Peyer's patch (tissue), 4 donors: ENCODE measurements around the gene COPZ1. TPM values are rescaled to one million over a fixed set of nuclear protein-coding genes. Genes with fewer than 3 reads are reported as not detected.
A peak's percentile ranks its signal among the peaks of the same experiment; 100 is the strongest.

Experiments used
- DNase-seq, 3 donors: peaks; one replicate each; pipeline ENCODE4 v3.0.0-alpha.2; 2017 to 2019
- H3K27ac ChIP-seq, 4 donors: fragments of 200-600 bp; sonication (generic); one replicate each; pipeline ENCODE4 v1.5.1; 2016 to 2019
- H3K27me3 ChIP-seq, 2 donors: fragments of 200-600 bp; sonication (generic); one replicate each; pipeline ENCODE4 v1.5.1; 2019
- H3K36me3 ChIP-seq, 3 donors: fragments of 200-600 bp; sonication (generic); one replicate each; pipeline ENCODE4 v1.5.1; 2016 to 2019
- H3K4me1 ChIP-seq, 4 donors: fragments of 200-600 bp; sonication (generic); one replicate each; pipeline ENCODE4 v1.5.1; 2016 to 2019
- H3K4me3 ChIP-seq, 4 donors: fragments of 200-600 bp; sonication (generic); 1 replicate in 3 of 4; 2 replicates in 1 of 4; pipeline ENCODE4 v1.5.1; 2016 to 2019; ENCODE audit warnings: mild to moderate bottlenecking in 1 of 4
- H3K9me3 ChIP-seq, 4 donors: fragments of 200-600 bp; sonication (generic); one replicate each; pipeline ENCODE4 v1.5.1; 2016 to 2019; ENCODE audit warnings: mild to moderate bottlenecking in 1 of 4
- POLR2A ChIP-seq, 2 donors: fragments of 450-650 bp; IDR thresholded peaks; one replicate each; pipeline ENCODE4 v1.5.1; 2017; ENCODE audit warnings: antibody characterized with exemption in 2 of 2, mild to moderate bottlenecking in 2 of 2, moderate library complexity in 2 of 2
- total RNA-seq, 4 donors: library from RNA; depleted of rRNA; stranded (reverse); fragments of >200 nt; gene quantifications; one replicate each; pipeline ENCODE4 v1.1.0, GENCODE V29; 2016
- TF ChIP-seq, protein P1 (sequence below), 6 experiments: fragments of 450-650 bp in 4 of 6; fragments of 200-600 bp in 2 of 6; sonication (generic) in 1 of 6; IDR thresholded peaks; one replicate each; pipeline ENCODE4 v1.5.1; 2017 to 2019; ENCODE audit warnings: antibody characterized with exemption in 6 of 6, mild to moderate bottlenecking in 3 of 6, moderate library complexity in 1 of 6

The COPZ1 gene
- total RNA-seq, 4 donors from 2014 or later = 42.4 to 66.9 (median 54.2) TPM

- Histone ChIP-seq H3K27ac (no peak overlapping the region), H3K36me3 (no peaks in the 10 kb centered on the region), H3K4me3 (no peak overlapping the region), H3K27me3 (no peaks in the 10 kb centered on the region), H3K4me1 (peaks cover 0 to 10% (median 7%) of the 10 kb centered on the region in 4 donors), H3K9me3 (no peaks in the 10 kb centered on the region)
- no peak for DNase-seq
- no peak for TF ChIP-seq POLR2A (IDR thresholded peaks at IDR 0.05)
- TF ChIP-seq, protein P1, sequence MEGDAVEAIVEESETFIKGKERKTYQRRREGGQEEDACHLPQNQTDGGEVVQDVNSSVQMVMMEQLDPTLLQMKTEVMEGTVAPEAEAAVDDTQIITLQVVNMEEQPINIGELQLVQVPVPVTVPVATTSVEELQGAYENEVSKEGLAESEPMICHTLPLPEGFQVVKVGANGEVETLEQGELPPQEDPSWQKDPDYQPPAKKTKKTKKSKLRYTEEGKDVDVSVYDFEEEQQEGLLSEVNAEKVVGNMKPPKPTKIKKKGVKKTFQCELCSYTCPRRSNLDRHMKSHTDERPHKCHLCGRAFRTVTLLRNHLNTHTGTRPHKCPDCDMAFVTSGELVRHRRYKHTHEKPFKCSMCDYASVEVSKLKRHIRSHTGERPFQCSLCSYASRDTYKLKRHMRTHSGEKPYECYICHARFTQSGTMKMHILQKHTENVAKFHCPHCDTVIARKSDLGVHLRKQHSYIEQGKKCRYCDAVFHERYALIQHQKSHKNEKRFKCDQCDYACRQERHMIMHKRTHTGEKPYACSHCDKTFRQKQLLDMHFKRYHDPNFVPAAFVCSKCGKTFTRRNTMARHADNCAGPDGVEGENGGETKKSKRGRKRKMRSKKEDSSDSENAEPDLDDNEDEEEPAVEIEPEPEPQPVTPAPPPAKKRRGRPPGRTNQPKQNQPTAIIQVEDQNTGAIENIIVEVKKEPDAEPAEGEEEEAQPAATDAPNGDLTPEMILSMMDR (IDR thresholded peaks at IDR 0.05) = no peak
Observed at GRCh38 chr12:54299515-54300224, 25.3 kb upstream of the COPZ1 start.

DNA sequence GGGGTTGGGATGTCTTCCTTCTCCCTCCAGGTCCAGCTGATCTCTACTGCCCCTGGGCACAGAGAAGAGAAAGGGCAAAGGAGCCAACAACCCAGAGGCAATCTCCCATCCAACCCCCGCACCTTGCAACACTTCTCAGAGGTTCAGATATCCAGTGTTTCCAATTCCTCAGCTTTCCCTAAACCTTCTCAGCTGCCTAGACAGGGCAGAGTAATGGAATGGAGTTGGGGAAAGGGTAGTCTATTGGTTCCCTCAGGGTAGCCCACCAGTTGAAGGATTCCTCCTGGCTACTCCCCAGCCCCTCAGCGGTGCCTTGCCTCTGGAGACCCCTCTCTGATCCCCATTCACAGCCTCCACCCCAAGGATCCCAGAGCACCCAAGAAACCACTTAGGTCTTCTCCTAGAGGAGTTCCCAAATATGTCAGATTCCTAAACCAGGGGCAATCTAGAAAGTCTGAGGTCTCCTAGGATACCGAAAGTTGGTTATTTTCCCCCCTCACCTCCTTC lies 24.7 kb upstream of the COPZ1 start:
- H3K4me3 ChIP-seq = peak overlapping the region in 2 of 4 donors; percentile 20 to 23

GRCh38 chr12:54300732-54301427 lies 24.1 kb upstream of the COPZ1 start, which contains the start of gene NFE2:
Gene NFE2 (minus strand): TSS chr12:54301015. CDS start chr12:54295248, 5,767 bp downstream.
- peaks cover 0 to 10% (median 7%) of the 10 kb centered on the region in 4 donors for H3K4me1 ChIP-seq
- H3K36me3 ChIP-seq = no peaks in the 10 kb centered on the region
- no peaks in the 10 kb centered on the region for H3K27me3 ChIP-seq
- no peak for TF ChIP-seq POLR2A (IDR thresholded peaks at IDR 0.05)
- TF ChIP-seq, protein P1 (IDR thresholded peaks at IDR 0.05) = no peak
- H3K27ac ChIP-seq = no peak within 1 kb of the TSS
- H3K9me3 ChIP-seq = no peaks in the 10 kb centered on the region
- peak within 1 kb of the TSS in 2 of 4 donors; percentile 20 to 23 for H3K4me3 ChIP-seq
- peak in 2 of 3 donors; percentile 63 to 69 for DNase-seq

More for the DNA sequence above, 24.7 kb upstream of the COPZ1 start:
- H3K27ac ChIP-seq = no peak overlapping the region
- TF ChIP-seq POLR2A (IDR thresholded peaks at IDR 0.05) = no peak
- TF ChIP-seq, protein P1 (IDR thresholded peaks at IDR 0.05) = no peak
- H3K9me3 ChIP-seq = no peaks in the 10 kb centered on the region
- H3K27me3 ChIP-seq = no peaks in the 10 kb centered on the region
- H3K4me1 ChIP-seq = peaks cover 0 to 10% (median 7%) of the 10 kb centered on the region in 4 donors
- no peaks in the 10 kb centered on the region for H3K36me3 ChIP-seq
- DNase-seq = no peak

GRCh38 chr12:54301428-54302048 lies 23.4 kb upstream of the COPZ1 start:
- H3K4me3 ChIP-seq = no peak overlapping the region
- H3K9me3 ChIP-seq = no peaks in the 10 kb centered on the region
- TF ChIP-seq, protein P1 (IDR thresholded peaks at IDR 0.05) = no peak
- TF ChIP-seq POLR2A (IDR thresholded peaks at IDR 0.05) = no peak
- peaks cover 0 to 11% (median 7%) of the 10 kb centered on the region in 4 donors for H3K4me1 ChIP-seq
- no peaks in the 10 kb centered on the region for H3K36me3 ChIP-seq
- H3K27ac ChIP-seq = no peak overlapping the region
- no peak for DNase-seq
- H3K27me3 ChIP-seq = no peaks in the 10 kb centered on the region

DNA sequence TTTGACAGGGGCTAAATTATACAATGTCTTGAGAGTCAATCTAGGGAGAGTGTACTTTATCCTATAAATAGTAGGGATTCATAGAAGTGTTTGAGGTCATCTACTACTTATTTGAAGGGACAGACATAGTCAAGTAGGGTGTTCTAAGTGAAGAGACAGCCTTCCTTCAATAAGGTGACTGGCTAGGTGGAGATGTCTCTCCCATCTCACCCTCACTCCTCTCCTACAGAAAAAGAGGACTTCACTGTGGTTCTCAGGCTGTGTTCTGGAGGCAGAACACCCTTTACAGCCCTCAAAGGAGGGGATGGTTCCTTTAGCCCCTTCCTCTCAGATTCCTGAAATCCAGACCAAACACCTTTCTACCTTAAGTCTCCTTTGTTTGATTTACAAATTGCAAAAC lies 21.3 kb upstream of the COPZ1 start:
- H3K27me3 ChIP-seq = no peaks in the 10 kb centered on the region
- TF ChIP-seq POLR2A (IDR thresholded peaks at IDR 0.05) = no peak
- TF ChIP-seq, protein P1 (IDR thresholded peaks at IDR 0.05) = no peak
- H3K4me3 ChIP-seq = no peak overlapping the region
- DNase-seq = no peak
- peaks cover 0 to 19% (median 9%) of the 10 kb centered on the region in 4 donors for H3K4me1 ChIP-seq
- no peak overlapping the region for H3K27ac ChIP-seq
- no peaks in the 10 kb centered on the region for H3K36me3 ChIP-seq
- no peaks in the 10 kb centered on the region for H3K9me3 ChIP-seq
